Mucosa of stomach (tissue), 1 donor: ENCODE results near the gene RERE.

Experiments
- H3K27me3 ChIP-seq: one replicate; pipeline ENCODE4 v1.7.0; 2013; ENCODE audit warnings: mild to moderate bottlenecking, low read length; ENCODE audit not compliant: control insufficient read depth, insufficient read depth
- H3K36me3 ChIP-seq: one replicate; pipeline ENCODE4 v1.7.0; 2013; ENCODE audit warnings: low read length; ENCODE audit not compliant: control insufficient read depth, insufficient read depth
- H3K4me1 ChIP-seq: one replicate; pipeline ENCODE4 v1.7.0; 2013; ENCODE audit warnings: mild to moderate bottlenecking, low read length; ENCODE audit not compliant: control insufficient read depth, insufficient read depth
- H3K4me3 ChIP-seq: one replicate; pipeline ENCODE4 v1.7.0; 2013; ENCODE audit warnings: low read length
- H3K9ac ChIP-seq: one replicate; pipeline ENCODE4 v1.7.0; 2013; ENCODE audit warnings: mild to moderate bottlenecking, low read length, moderate library complexity
- H3K9me3 ChIP-seq: one replicate; pipeline ENCODE4 v1.7.0; 2013; ENCODE audit warnings: mild to moderate bottlenecking, low read length, moderate library complexity; ENCODE audit not compliant: control insufficient read depth
- donor health status: Pancreatic carcinoma.

RERE gene

GRCh38 chr1:8555582-8555981, 261.9 kb downstream of the RERE start:
- Histone ChIP-seq H3K4me3 (no peak overlapping the region), H3K9ac (no peak overlapping the region), H3K4me1 (peaks cover 13% of the 10 kb centered on the region), H3K27me3 (no peaks in the 10 kb centered on the region), H3K9me3 (no peaks in the 10 kb centered on the region), H3K36me3 (no peaks in the 10 kb centered on the region)

DNA sequence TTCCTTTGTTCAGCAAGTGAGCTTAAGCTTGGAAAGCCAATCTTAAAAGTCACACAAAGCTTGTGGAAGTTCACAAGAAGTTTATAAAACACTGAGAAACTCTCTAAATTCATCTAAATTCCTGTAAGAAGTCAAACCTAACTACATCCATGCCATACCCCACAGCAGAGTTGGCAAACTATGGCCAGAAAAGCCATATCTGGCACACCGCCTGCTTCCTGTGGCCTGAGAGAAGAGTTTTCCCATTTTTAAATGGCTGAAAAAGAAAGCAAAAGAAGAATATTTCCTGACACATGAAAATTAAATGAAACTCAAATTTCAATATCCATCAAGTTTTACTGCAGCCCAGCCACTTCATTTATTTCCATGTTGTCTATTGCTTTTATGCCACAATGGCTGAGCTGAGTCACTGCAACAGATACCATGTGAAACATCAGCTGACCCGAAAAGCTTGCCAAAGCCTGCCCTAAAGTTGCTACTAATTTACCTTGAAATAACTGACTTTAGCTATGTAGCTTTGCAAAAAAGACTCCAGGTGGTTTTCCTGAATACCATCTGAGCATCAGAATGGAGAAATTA, 262.4 kb downstream of the RERE start:
- Histone ChIP-seq H3K9me3 (no peaks in the 10 kb centered on the region), H3K4me3 (no peak overlapping the region), H3K9ac (no peak overlapping the region), H3K4me1 (peaks cover 13% of the 10 kb centered on the region), H3K27me3 (no peaks in the 10 kb centered on the region), H3K36me3 (no peaks in the 10 kb centered on the region)

GRCh38 chr1:8552820-8553397, 264.5 kb downstream of the RERE start:
- Histone ChIP-seq H3K4me1 (peaks cover 16% of the 10 kb centered on the region), H3K9ac (no peak overlapping the region), H3K36me3 (no peaks in the 10 kb centered on the region), H3K27me3 (no peaks in the 10 kb centered on the region), H3K4me3 (no peak overlapping the region), H3K9me3 (no peaks in the 10 kb centered on the region)

- no peaks in the 10 kb centered on the region for H3K27me3 ChIP-seq
- peaks cover 20% of the 10 kb centered on the region for H3K4me1 ChIP-seq
- no peaks in the 10 kb centered on the region for H3K9me3 ChIP-seq
- H3K4me3 ChIP-seq = no peak overlapping the region
- no peak overlapping the region for H3K9ac ChIP-seq
- no peaks in the 10 kb centered on the region for H3K36me3 ChIP-seq
Measured at GRCh38 chr1:8551613-8552489, 265.6 kb downstream of the RERE start.

DNA sequence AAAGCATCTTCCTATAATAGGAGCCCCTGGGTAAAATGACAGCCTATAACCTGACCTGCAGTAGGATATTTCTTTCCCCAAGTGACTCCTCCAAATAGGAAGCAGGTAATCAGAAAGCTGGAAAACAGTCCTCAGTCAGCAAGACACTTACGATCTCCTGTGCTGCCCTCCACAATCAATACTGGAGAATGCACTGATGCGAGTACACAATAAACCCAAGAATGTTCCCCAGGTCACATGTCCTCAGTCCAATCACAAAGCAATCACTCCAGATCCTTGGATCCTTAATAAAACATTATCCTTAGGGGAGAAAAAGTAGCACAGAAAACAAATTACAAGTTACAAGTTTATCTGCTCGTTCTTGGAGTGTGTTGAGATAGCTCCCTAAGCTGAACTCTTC, 266.4 kb downstream of the RERE start:
- Histone ChIP-seq H3K4me1 (peaks cover 20% of the 10 kb centered on the region), H3K9ac (no peak overlapping the region), H3K27me3 (no peaks in the 10 kb centered on the region), H3K4me3 (no peak overlapping the region), H3K36me3 (no peaks in the 10 kb centered on the region), H3K9me3 (no peaks in the 10 kb centered on the region)

DNA sequence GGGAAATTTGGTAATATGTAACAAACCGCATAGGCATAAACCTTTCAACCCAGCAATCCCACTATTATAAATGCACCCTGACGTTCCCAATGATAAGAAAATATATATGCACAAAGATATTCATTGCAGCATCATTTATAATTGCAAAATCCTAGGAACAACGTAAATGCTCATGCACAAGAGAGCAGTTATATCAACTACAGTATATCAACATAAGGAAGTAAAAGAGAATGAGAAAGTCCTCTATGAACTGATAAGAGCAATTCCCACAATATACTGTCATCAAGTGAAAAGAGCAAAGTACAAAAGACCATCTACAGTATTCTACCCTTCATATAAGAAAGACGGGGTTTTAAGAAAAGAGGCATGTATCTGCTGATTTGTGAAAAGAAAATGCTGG, 269.6 kb downstream of the RERE start:
- no peak overlapping the region for H3K9ac ChIP-seq
- H3K4me3 ChIP-seq = no peak overlapping the region
- no peaks in the 10 kb centered on the region for H3K36me3 ChIP-seq
- H3K27me3 ChIP-seq = no peaks in the 10 kb centered on the region
- no peaks in the 10 kb centered on the region for H3K9me3 ChIP-seq
- peaks cover 20% of the 10 kb centered on the region for H3K4me1 ChIP-seq

DNA sequence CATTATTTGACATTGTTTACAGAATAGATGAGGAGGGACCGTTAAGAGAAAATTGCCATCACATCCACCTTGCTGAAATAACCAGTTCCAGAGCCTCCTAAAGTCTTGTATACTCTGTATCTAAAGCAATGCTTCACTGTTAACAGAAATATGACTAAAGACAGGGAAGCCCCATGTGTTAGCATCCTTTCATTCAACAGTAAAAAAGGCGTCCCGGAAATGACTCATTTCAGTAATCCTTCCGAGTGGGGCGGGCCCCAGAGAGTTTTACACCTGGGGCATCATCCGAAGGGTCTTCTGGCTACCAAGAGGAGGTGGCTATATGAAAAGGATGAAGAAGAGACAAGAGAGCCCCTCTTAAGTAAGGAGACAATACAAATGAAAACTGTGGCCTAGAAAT, 272.4 kb downstream of the RERE start:
- Histone ChIP-seq H3K9me3 (no peaks in the 10 kb centered on the region), H3K9ac (no peak overlapping the region), H3K36me3 (no peaks in the 10 kb centered on the region), H3K4me1 (peaks cover 16% of the 10 kb centered on the region), H3K27me3 (no peaks in the 10 kb centered on the region), H3K4me3 (no peak overlapping the region)

DNA sequence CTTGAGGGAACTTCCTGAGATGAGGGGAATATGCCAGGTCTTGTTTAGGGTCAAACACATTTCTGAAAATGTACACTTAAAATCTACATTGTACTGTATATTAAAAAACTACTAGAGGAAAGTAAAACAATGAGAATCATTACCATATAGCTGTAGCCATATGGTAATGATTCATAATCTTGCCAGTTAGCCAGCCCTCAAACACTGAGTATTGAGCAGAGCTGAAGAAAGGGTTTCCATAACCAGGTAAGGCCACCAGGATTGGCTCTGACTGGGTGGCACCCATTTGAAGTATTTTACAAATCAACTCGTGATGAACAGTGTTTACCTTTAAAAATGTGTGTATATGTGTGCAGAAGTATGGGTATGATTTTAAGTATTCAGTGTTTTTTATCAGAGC, 272.8 kb downstream of the RERE start:
- peaks cover 16% of the 10 kb centered on the region for H3K4me1 ChIP-seq
- H3K4me3 ChIP-seq = no peak overlapping the region
- H3K27me3 ChIP-seq = no peaks in the 10 kb centered on the region

GRCh38 chr1:8543965-8544364, 273.5 kb downstream of the RERE start:
- Histone ChIP-seq H3K27me3 (no peaks in the 10 kb centered on the region), H3K9me3 (no peaks in the 10 kb centered on the region), H3K9ac (no peak overlapping the region), H3K4me1 (peaks cover 16% of the 10 kb centered on the region), H3K36me3 (no peaks in the 10 kb centered on the region), H3K4me3 (no peak overlapping the region)

More for the DNA sequence above, 272.8 kb downstream of the RERE start:
- no peak overlapping the region for H3K9ac ChIP-seq
- no peaks in the 10 kb centered on the region for H3K9me3 ChIP-seq
- no peaks in the 10 kb centered on the region for H3K36me3 ChIP-seq

DNA sequence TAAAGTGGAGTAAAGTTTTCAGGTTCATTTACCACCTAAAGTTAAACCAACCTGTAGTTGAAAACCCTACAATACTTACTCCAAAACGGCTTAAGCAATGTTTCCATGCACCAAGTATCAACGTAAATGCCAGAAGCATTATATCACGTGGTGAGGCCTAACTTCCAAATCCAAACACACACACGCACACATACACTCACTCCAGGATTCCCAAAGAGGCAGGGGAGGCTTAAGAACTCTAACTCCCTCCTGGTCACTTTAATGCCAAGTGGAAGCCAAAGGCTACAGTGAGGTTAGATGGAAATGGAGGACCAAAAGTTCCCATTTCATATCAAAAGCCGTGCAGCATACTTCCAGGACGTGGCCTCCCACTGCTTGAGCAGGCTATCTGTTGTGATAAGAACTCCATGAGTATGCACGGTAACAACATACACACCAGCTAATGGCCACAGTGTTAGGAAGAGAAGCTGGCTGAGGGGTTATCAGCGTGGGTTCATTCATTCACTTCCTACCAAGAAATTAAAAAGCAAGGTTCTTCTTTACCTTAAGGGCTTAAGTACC, 275.4 kb downstream of the RERE start:
- no peaks in the 10 kb centered on the region for H3K36me3 ChIP-seq
- no peaks in the 10 kb centered on the region for H3K9me3 ChIP-seq
- H3K27me3 ChIP-seq = no peaks in the 10 kb centered on the region
- H3K9ac ChIP-seq = no peak overlapping the region
- H3K4me1 ChIP-seq = peaks cover 8% of the 10 kb centered on the region
- no peak overlapping the region for H3K4me3 ChIP-seq

- H3K9me3 ChIP-seq = no peaks in the 10 kb centered on the region
Measured at GRCh38 chr1:8540971-8541370, 276.5 kb downstream of the RERE start.

More at GRCh38 chr1:8540971-8541370, 276.5 kb downstream of the RERE start:
- Histone ChIP-seq H3K4me1 (peaks cover 8% of the 10 kb centered on the region), H3K4me3 (no peak overlapping the region), H3K36me3 (no peaks in the 10 kb centered on the region), H3K9ac (no peak overlapping the region), H3K27me3 (no peaks in the 10 kb centered on the region)
